ENCODE measurements around the gene CST4. TPM values are rescaled to one million over a fixed set of nuclear protein-coding genes. Genes with fewer than 3 reads are reported as not detected.
A peak's percentile ranks its signal among the peaks of the same experiment; 100 is the strongest.

Gene CST4
- total RNA-seq, 2 donors from 2014 or later, result not detected

GRCh38 chr20:23670361-23670760 is 18.5 kb downstream of the CST4 start:
- DNase-seq (ENCODE audit: low spot score), result no peak
- no peak overlapping the region for H3K4me3 ChIP-seq
- no peaks in the 10 kb centered on the region for H3K4me1 ChIP-seq
- H3K9me3 ChIP-seq, result no peaks in the 10 kb centered on the region
- no peaks in the 10 kb centered on the region for H3K27me3 ChIP-seq
- no peak for TF ChIP-seq CTCF (IDR thresholded peaks at IDR 0.05)
- no peak overlapping the region for H3K27ac ChIP-seq
- no peaks in the 10 kb centered on the region for H3K36me3 ChIP-seq

GRCh38 chr20:23669866-23670265 is 19.0 kb downstream of the CST4 start:
- Histone ChIP-seq H3K36me3 (no peaks in the 10 kb centered on the region), H3K27ac (no peak overlapping the region), H3K4me3 (no peak overlapping the region), H3K9me3 (no peaks in the 10 kb centered on the region), H3K27me3 (no peaks in the 10 kb centered on the region), H3K4me1 (no peaks in the 10 kb centered on the region)
- no peak for TF ChIP-seq CTCF (IDR thresholded peaks at IDR 0.05)
- no peak for DNase-seq (ENCODE audit: low spot score)

DNA sequence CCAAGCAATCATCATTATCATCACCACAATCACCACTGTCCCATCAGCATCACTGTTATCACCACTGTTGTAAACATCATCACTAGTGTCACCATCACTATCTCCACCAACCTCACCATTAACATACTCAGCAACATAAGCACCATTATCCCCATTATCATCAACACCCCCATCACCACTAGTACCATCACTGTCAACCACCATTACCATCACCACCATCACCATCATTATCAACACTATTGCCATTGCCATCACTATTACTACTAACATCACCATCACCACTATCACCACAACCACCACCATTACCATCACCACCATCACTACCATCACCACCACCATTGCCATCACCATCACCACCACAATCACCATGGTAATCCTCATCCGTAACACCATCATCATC is 19.5 kb downstream of the CST4 start:
- no peak overlapping the region for H3K27ac ChIP-seq
- no peak overlapping the region for H3K4me3 ChIP-seq
- TF ChIP-seq CTCF (IDR thresholded peaks at IDR 0.05), result no peak
- H3K9me3 ChIP-seq, result no peaks in the 10 kb centered on the region
- peak; percentile 7 for DNase-seq (ENCODE audit: low spot score)
- no peaks in the 10 kb centered on the region for H3K4me1 ChIP-seq
- no peaks in the 10 kb centered on the region for H3K36me3 ChIP-seq
- H3K27me3 ChIP-seq, result no peaks in the 10 kb centered on the region

DNA sequence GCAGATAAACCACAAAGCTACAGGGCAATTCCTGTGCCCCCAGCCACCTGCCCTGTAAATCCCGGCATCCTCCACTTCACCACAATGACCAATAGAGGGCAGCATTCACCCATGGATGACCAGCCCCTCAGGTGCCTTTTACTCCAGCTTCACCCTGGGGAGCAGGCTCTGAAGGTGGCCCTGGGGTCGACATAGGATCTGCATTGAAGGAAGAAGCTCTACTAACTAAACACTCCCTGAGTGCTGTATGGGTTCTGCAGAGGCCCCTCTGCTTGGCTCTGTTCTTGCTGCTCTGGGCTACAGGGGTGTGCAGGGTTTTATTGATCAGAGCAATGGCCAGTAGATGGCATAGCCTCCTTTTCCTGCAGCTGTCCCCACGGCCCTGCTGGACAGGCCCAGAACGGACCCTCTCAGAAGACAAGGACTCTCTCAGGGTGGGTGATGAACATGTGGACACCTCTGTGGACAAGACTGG is 20.3 kb downstream of the CST4 start:
- peak; percentile 84 to 87 for TF ChIP-seq CTCF (IDR thresholded peaks at IDR 0.05)
- Histone ChIP-seq H3K4me1 (no peaks in the 10 kb centered on the region), H3K4me3 (no peak overlapping the region), H3K9me3 (no peaks in the 10 kb centered on the region), H3K36me3 (no peaks in the 10 kb centered on the region), H3K27ac (no peak overlapping the region), H3K27me3 (no peaks in the 10 kb centered on the region)
- DNase-seq (ENCODE audit: low spot score), result peak; percentile 66

DNA sequence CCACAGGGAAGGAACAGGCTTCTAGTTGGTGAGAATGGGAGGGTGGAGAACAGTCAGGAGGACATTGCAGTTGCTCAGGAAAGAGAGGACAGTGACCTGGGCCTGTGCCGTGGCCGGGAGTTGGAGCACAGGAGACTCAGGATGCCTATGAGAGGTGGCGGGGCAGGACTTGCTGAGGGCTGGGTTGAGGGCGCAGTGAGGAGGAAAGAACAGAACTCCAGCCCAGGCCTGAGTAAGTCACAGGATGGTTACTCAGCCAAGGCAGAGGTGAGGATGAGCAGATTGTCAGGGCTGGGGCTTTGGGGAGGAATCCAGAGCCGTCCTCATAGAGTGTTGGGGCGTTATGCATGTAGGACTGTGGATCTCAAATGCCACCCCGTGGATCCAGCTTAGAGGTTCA is 21.2 kb downstream of the CST4 start:
- TF ChIP-seq CTCF (IDR thresholded peaks at IDR 0.05), result no peak
- no peak overlapping the region for H3K4me3 ChIP-seq
- no peaks in the 10 kb centered on the region for H3K9me3 ChIP-seq
- peak; percentile 51 for DNase-seq (ENCODE audit: low spot score)
- H3K27ac ChIP-seq, result no peak overlapping the region
- no peaks in the 10 kb centered on the region for H3K27me3 ChIP-seq
- H3K36me3 ChIP-seq, result no peaks in the 10 kb centered on the region
- no peaks in the 10 kb centered on the region for H3K4me1 ChIP-seq

- Histone ChIP-seq H3K9me3 (no peaks in the 10 kb centered on the region), H3K4me3 (no peak overlapping the region), H3K36me3 (no peaks in the 10 kb centered on the region), H3K27ac (no peak overlapping the region), H3K27me3 (no peaks in the 10 kb centered on the region), H3K4me1 (no peaks in the 10 kb centered on the region)
- no peak for TF ChIP-seq CTCF (IDR thresholded peaks at IDR 0.05)
- DNase-seq (ENCODE audit: low spot score), result peak; percentile 54
These were observed 22.1 kb downstream of the CST4 start for GRCh38 chr20:23666698-23667097.

Data from right atrium auricular region (tissue), 2 donors.